A549 (cell line): ENCODE data around the gene ADPRS. TPM values are rescaled to one million over a fixed set of nuclear protein-coding genes. Genes with fewer than 3 reads are reported as not detected.

Experiments
- ATAC-seq, 2 experiments: fragments of 200-7000 bp in 1 of 2; fragments of >200 bp in 1 of 2; cut with Nextera tagmentation in 1 of 2; cut with Tn5 transposase in 1 of 2; 3 replicates each; pipeline versions ENCODE4 v1.8.0 to v1.9.1; 2018 to 2020; ENCODE audit warnings: mild to moderate bottlenecking in 1 of 2, moderate library complexity in 1 of 2
- CTCF ChIA-PET: fragments of 300-600 bp; sonication (Branson Sonifier 250); formaldehyde crosslinking; extraction: SDS; loops from one replicate; lab custom pipeline; 2021; ENCODE audit warnings: antibody characterized with exemption, inconsistent platforms; lab: Yijun Ruan, JAX
- POLR2A ChIA-PET: fragments of 350-600 bp; formaldehyde crosslinking; extraction: SDS; loops from one replicate; lab custom pipeline; 2021; ENCODE audit warnings: antibody characterized with exemption, inconsistent platforms; lab: Yijun Ruan, JAX
- DNase-seq, 2 experiments: peaks; one replicate each; pipeline versions ENCODE4 v3.0.0 to v3.0.0-alpha.2; 2011 to 2016; ENCODE audit warnings: low read depth in 1 of 2, low spot score in 1 of 2
- FAIRE-seq: peaks from 2 replicates; lab custom pipeline; 2011; peaks lifted over from hg19 to GRCh38; lab: Jason Lieb, UNC
- H3K27ac ChIP-seq, 2 experiments: fragments of >200 bp; sonication (Bioruptor Twin); formaldehyde crosslinking; 3 replicates each; pipeline ENCODE4 v1.5.1; 2016 to 2017
- H3K4me1 ChIP-seq: fragments of >200 bp; sonication (Bioruptor Twin); formaldehyde crosslinking; 3 replicates; pipeline ENCODE4 v1.6.1; 2016
- H3K4me2 ChIP-seq: fragments of >200 bp; sonication (Bioruptor Twin); formaldehyde crosslinking; 3 replicates; pipeline ENCODE4 v1.6.1; 2016
- H3K4me3 ChIP-seq: fragments of >200 bp; sonication (Bioruptor Twin); formaldehyde crosslinking; 3 replicates; pipeline ENCODE4 v1.5.1; 2016
- H3K9me3 ChIP-seq: fragments of >200 bp; sonication (Bioruptor Twin); formaldehyde crosslinking; 3 replicates; pipeline ENCODE4 v1.6.1; 2016
- BHLHE40 ChIP-seq: IDR thresholded peaks from 2 replicates; pipeline ENCODE4 v1.6.1; 2012; ENCODE audit warnings: low read depth, low read length, inconsistent platforms
- CBX2 ChIP-seq: fragments of 200-600 bp; sonication (generic); IDR thresholded peaks from 2 replicates; pipeline ENCODE4 v1.6.1; 2016; ENCODE audit warnings: low read depth, mild to moderate bottlenecking, borderline replicate concordance
- CHD4 ChIP-seq: fragments of 200-600 bp; sonication (generic); IDR thresholded peaks from 2 replicates; pipeline ENCODE4 v1.6.1; 2016; ENCODE audit warnings: antibody characterized with exemption, mild to moderate bottlenecking, borderline replicate concordance
- EHF ChIP-seq: fragments of 250-450 bp; sonication (Bioruptor Pico); IDR thresholded peaks from 2 replicates; pipeline ENCODE4 v1.5.0; 2020; ENCODE audit warnings: mild to moderate bottlenecking
- FOXS1 ChIP-seq: fragments of 250-450 bp; sonication (Bioruptor Pico); IDR thresholded peaks from 2 replicates; pipeline ENCODE4 v1.5.0; 2020; ENCODE audit warnings: mild to moderate bottlenecking, moderate library complexity
- GATA3 ChIP-seq: IDR thresholded peaks from 2 replicates; pipeline ENCODE4 v1.6.1; 2012; ENCODE audit warnings: borderline replicate concordance
- JUNB ChIP-seq: fragments of >200 bp; sonication (Bioruptor Twin); formaldehyde crosslinking; IDR thresholded peaks from 2 replicates; pipeline ENCODE4 v1.6.1; 2016
- MAZ ChIP-seq: fragments of 150-350 bp; IDR thresholded peaks from 2 replicates; pipeline ENCODE4 v1.6.1; 2014; ENCODE audit warnings: antibody characterized with exemption, low read depth, low read length, borderline replicate concordance
- NPAS2 ChIP-seq: fragments of 250-450 bp; sonication (Bioruptor Pico); IDR thresholded peaks from 2 replicates; pipeline ENCODE4 v1.8.0; 2022; ENCODE audit warnings: mild to moderate bottlenecking, moderate library complexity, borderline replicate concordance
- PHF8 ChIP-seq: fragments of 200-600 bp; sonication (generic); IDR thresholded peaks from 2 replicates; pipeline ENCODE4 v1.6.1; 2016; ENCODE audit warnings: low read depth, mild to moderate bottlenecking, antibody characterized with exemption, moderate library complexity, borderline replicate concordance
- POLR2A ChIP-seq: IDR thresholded peaks from 2 replicates; pipeline ENCODE4 v1.6.1; 2012; ENCODE audit warnings: mild to moderate bottlenecking, low read length
- RAD21 ChIP-seq, 2 experiments: fragments of >200 bp in 1 of 2; sonication (Bioruptor Twin) in 1 of 2; formaldehyde crosslinking in 1 of 2; IDR thresholded peaks in 1 of 2; conservative IDR thresholded peaks in 1 of 2; 2 replicates in 1 of 2; 3 replicates in 1 of 2; pipeline ENCODE4 v1.6.1; 2012 to 2018; ENCODE audit warnings: inconsistent platforms in 1 of 2
- RNF2 ChIP-seq: fragments of 200-600 bp; sonication (generic); IDR thresholded peaks from 2 replicates; pipeline ENCODE4 v1.6.1; 2016; ENCODE audit warnings: low read depth, mild to moderate bottlenecking, antibody characterized with exemption, moderate library complexity, borderline replicate concordance
- SMC3 ChIP-seq: fragments of >200 bp; sonication (Bioruptor Twin); formaldehyde crosslinking; IDR thresholded peaks from 3 replicates; pipeline ENCODE4 v1.6.1; 2018; ENCODE audit warnings: inconsistent platforms
- SREBF2 ChIP-seq: fragments of 450-650 bp; IDR thresholded peaks from 2 replicates; pipeline ENCODE4 v1.6.1; 2014; ENCODE audit warnings: mild to moderate bottlenecking, moderate library complexity
- TFCP2L1 ChIP-seq: fragments of 250-450 bp; sonication (Bioruptor Pico); IDR thresholded peaks from 2 replicates; pipeline ENCODE4 v1.5.0; 2021; ENCODE audit warnings: mild to moderate bottlenecking
- TP53 ChIP-seq: fragments of 250-450 bp; sonication (Bioruptor Pico); IDR thresholded peaks from 2 replicates; pipeline ENCODE4 v1.5.0; 2021; ENCODE audit warnings: mild to moderate bottlenecking, moderate library complexity
- WGBS: methylation state at CpG from one replicate; pipeline ENCODE4 v1.1.6; 2017; ENCODE audit errors: missing lambda C conversion rate; 5-methylcytosine and 5-hydroxymethylcytosine counted together
- polyA plus RNA-seq, 4 experiments: library from polyadenylated mRNA; depleted of rRNA in 3 of 4; stranded (reverse); fragments of >200 nt; fragmentation: RNase III in 1 of 4; extraction: RNeasy Plus Mini Kit Qiagen cat#74134 plus additional on column Dnase treatment in 1 of 4; gene quantifications; 2 replicates in 3 of 4; 3 replicates in 1 of 4; pipeline ENCODE4 v1.2.3, GENCODE V29; 2011 to 2017
- TF ChIP-seq, protein P1 (sequence below): fragments of >200 bp; sonication (Bioruptor Twin); formaldehyde crosslinking; IDR thresholded peaks from 3 replicates; pipeline ENCODE4 v1.6.1; 2016
- TF ChIP-seq, protein P2 (sequence below): IDR thresholded peaks from 2 replicates; pipeline ENCODE4 v1.6.1; 2012; ENCODE audit warnings: low read depth, borderline replicate concordance
- TF ChIP-seq, protein P3 (sequence below): fragments of >200 bp; sonication (Bioruptor Twin); formaldehyde crosslinking; IDR thresholded peaks from 3 replicates; pipeline ENCODE4 v1.5.1; 2016
- TF ChIP-seq, protein P4 (sequence below): IDR thresholded peaks from 2 replicates; pipeline ENCODE4 v1.6.1; 2012

Gene ADPRS
- polyA plus RNA-seq, 2 of the 4 experiments (the other 2 are of a cell fraction), result 14.6 to 15.2 TPM

DNA sequence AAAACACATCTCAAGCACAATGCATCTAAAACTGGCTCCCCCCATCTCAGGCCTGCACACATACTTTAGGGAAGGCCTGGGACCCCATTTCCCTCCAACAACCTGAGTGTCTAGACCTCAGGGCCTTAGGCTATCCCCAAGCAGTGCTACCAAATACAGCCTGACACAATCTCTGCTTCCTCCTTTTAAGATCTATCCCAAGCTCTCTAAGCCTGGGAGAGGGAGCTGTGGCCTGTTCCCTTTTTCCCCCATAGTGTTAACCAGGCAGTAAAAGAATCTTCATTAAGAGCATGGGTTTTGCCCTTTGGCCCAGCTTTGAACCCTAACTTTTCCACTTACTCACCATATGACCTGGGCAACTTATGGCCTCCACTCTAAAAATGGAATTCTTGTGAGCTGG, 47.1 kb downstream of the ADPRS start:
- ATAC-seq (no peak), DNase-seq (no peak), FAIRE-seq (no peak)
- no peak overlapping the region for H3K27ac ChIP-seq
- ChIA-PET POLR2A (no interaction called here), CTCF (interaction anchor here (1.0 to 5.3 kb wide), 8 partner anchors 9 to 156 kb away, joined by 3 to 147 read pairs (median 10); no protein-coding TSS in a partner anchor)
- H3K4me2 ChIP-seq, result no peak overlapping the region
- peaks cover 6% of the 10 kb centered on the region for H3K4me1 ChIP-seq
- H3K4me3 ChIP-seq, result no peak overlapping the region
- TF ChIP-seq BHLHE40, result no peak
- no peak for TF ChIP-seq RNF2
- H3K9me3 ChIP-seq, result no peaks in the 10 kb centered on the region

DNA sequence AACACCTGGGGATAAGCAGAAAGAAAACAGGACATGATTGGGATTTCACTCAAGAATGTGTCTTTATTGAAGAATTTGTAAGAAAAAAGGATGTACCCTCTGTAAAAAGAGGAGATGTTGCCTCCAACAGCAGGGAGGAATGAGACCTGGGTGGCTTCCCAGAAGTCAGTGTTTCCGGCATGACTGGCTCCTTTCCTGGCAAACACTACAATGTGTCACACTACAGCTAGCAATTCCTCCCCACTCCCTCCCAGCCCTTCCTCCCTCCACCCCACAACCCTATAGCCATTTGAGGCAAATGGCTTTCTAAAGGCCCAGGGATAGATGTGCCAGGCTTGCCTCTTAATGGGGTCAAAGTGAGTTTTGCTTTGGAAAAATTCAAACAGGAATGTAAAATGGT, 47.8 kb downstream of the ADPRS start:
- no peak for TF ChIP-seq JUNB
- Histone ChIP-seq H3K4me3 (no peak overlapping the region), H3K4me2 (no peak overlapping the region), H3K9me3 (no peaks in the 10 kb centered on the region), H3K27ac (no peak overlapping the region), H3K4me1 (peaks cover 6% of the 10 kb centered on the region)
- DNase-seq (no peak), FAIRE-seq (no peak), ATAC-seq (no peak)
- 75% methylated on average over 1 of the region's 1 CpG for WGBS
- POLR2A ChIA-PET, result no interaction called here
- CTCF ChIA-PET, result interaction anchor here (0.5 to 3.7 kb wide), 3 partner anchors 8 to 58 kb away, joined by 3 to 20 read pairs (median 5); no protein-coding TSS in a partner anchor

DNA sequence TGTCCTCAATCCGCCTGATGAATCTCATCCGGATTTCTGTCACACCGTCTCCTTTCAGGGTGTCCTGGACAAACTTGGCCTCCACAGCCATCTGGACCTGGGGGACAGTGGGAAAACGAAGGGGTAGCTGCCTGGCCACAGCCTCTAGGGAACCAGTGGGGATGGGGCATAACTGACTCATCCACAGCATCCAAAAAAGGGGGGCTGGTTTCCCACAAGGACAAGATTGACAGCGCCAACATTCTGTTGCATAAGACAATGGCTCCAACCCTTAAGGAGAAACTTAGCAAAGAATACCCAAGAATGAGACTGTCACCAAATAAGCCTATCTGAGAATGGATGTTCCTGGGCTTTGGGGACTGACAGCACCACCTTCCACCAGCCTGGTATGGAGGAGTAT, 48.5 kb downstream of the ADPRS start:
- Histone ChIP-seq H3K27ac (no peak overlapping the region), H3K4me1 (peaks cover 6% of the 10 kb centered on the region), H3K9me3 (no peaks in the 10 kb centered on the region), H3K4me2 (no peak overlapping the region)
- FAIRE-seq (no peak), DNase-seq (no peak)
- CTCF ChIA-PET, result interaction anchor here (0.5 to 1.3 kb wide), 3 partner anchors 38 to 57 kb away, joined by 3 to 5 read pairs (median 3); no protein-coding TSS in a partner anchor
- WGBS, result 79% methylated on average over 5 of the region's 5 CpGs
- POLR2A ChIA-PET, result no interaction called here
- TF ChIP-seq, protein P1, sequence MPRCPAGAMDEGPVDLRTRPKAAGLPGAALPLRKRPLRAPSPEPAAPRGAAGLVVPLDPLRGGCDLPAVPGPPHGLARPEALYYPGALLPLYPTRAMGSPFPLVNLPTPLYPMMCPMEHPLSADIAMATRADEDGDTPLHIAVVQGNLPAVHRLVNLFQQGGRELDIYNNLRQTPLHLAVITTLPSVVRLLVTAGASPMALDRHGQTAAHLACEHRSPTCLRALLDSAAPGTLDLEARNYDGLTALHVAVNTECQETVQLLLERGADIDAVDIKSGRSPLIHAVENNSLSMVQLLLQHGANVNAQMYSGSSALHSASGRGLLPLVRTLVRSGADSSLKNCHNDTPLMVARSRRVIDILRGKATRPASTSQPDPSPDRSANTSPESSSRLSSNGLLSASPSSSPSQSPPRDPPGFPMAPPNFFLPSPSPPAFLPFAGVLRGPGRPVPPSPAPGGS, result no peak
- no peak for TF ChIP-seq CHD4
- no peak for TF ChIP-seq FOXS1 (CRISPR knock-in tag)
- no peak for TF ChIP-seq POLR2A
- no peak for TF ChIP-seq EHF (CRISPR knock-in tag)
- TF ChIP-seq, protein P2, sequence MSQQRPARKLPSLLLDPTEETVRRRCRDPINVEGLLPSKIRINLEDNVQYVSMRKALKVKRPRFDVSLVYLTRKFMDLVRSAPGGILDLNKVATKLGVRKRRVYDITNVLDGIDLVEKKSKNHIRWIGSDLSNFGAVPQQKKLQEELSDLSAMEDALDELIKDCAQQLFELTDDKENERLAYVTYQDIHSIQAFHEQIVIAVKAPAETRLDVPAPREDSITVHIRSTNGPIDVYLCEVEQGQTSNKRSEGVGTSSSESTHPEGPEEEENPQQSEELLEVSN, result no peak
- TF ChIP-seq, all 56 proteins: peak for 0
- ATAC-seq, result no peak
- no peak overlapping the region for H3K4me3 ChIP-seq

DNA sequence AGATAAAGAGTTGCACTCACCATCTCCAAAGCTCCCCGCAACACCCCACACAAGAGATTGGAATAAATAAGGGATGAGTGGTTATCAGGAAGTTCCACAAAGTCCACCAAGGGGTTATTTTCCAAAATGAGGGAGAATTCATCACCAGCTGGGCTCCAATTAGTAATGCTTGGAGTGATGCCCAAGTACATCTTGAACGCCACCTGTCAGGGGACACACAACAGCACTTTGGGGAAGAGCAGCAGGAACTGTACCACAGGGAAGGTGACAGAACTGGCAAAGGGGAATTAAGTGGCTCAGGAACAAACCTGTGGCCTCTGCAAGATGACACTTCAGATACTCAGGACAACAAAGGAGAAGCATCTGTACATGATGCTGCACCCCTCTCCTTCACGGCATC, 49.1 kb downstream of the ADPRS start:
- POLR2A ChIA-PET, result no interaction called here
- ATAC-seq, result no peak
- Histone ChIP-seq H3K27ac (no peak overlapping the region), H3K9me3 (no peaks in the 10 kb centered on the region), H3K4me1 (peaks cover 6% of the 10 kb centered on the region), H3K4me3 (no peak overlapping the region), H3K4me2 (no peak overlapping the region)
- DNase-seq, result no peak
- TF ChIP-seq TP53 (CRISPR knock-in tag), result no peak
- no peak for TF ChIP-seq GATA3
- TF ChIP-seq BHLHE40, result no peak
- TF ChIP-seq, protein P3, sequence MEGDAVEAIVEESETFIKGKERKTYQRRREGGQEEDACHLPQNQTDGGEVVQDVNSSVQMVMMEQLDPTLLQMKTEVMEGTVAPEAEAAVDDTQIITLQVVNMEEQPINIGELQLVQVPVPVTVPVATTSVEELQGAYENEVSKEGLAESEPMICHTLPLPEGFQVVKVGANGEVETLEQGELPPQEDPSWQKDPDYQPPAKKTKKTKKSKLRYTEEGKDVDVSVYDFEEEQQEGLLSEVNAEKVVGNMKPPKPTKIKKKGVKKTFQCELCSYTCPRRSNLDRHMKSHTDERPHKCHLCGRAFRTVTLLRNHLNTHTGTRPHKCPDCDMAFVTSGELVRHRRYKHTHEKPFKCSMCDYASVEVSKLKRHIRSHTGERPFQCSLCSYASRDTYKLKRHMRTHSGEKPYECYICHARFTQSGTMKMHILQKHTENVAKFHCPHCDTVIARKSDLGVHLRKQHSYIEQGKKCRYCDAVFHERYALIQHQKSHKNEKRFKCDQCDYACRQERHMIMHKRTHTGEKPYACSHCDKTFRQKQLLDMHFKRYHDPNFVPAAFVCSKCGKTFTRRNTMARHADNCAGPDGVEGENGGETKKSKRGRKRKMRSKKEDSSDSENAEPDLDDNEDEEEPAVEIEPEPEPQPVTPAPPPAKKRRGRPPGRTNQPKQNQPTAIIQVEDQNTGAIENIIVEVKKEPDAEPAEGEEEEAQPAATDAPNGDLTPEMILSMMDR, result no peak
- TF ChIP-seq EHF (CRISPR knock-in tag), result no peak
- TF ChIP-seq PHF8, result no peak
- TF ChIP-seq CBX2, result no peak
- no peak for TF ChIP-seq MAZ
- no peak for TF ChIP-seq SREBF2
- TF ChIP-seq, protein P4, sequence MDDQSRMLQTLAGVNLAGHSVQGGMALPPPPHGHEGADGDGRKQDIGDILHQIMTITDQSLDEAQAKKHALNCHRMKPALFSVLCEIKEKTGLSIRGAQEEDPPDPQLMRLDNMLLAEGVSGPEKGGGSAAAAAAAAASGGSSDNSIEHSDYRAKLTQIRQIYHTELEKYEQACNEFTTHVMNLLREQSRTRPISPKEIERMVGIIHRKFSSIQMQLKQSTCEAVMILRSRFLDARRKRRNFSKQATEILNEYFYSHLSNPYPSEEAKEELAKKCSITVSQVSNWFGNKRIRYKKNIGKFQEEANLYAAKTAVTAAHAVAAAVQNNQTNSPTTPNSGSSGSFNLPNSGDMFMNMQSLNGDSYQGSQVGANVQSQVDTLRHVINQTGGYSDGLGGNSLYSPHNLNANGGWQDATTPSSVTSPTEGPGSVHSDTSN, result no peak
- no peak for TF ChIP-seq SMC3
- no peak for TF ChIP-seq NPAS2 (CRISPR knock-in tag)
- no peak for TF ChIP-seq TFCP2L1
- no peak for TF ChIP-seq RAD21 (conservative IDR thresholded peaks at IDR 0.05 in 1 of 2, IDR thresholded peaks at IDR 0.05 in 1 of 2)
- WGBS, result 95% methylated on average over 3 of the region's 3 CpGs
- FAIRE-seq, result no peak
- CTCF ChIA-PET, result interaction anchor here (1.3 to 1.4 kb wide), 3 partner anchors 12 to 50 kb away, joined by 3 to 5 read pairs (median 3); partner anchors contain the start of gene TRAPPC3
